HG03575 (cell line): ENCODE data around the gene SPARC.
"Not testable (repeated sequence)": the region's sequence is repeated elsewhere in the genome, so short reads cannot be mapped to it uniquely, and the experiment has no call there.

Experiments used
- ATAC-seq: cut with Tn5 transposase; IDR thresholded peaks from one replicate; pipeline ENCODE4 v1.9.1; 2021; ENCODE audit not compliant: unreplicated experiment, insufficient number of reproducible peaks, low FRiP score; ENCODE audit errors: extremely low read depth

The SPARC gene

GRCh38 chr5:151686674-151687407, at the start of gene SPARC:
TSS of gene SPARC (minus strand) at chr5:151686915. CDS start at chr5:151676188, 10,727 bp downstream.
- no peak for ATAC-seq

GRCh38 chr5:151735646-151736045, 48.9 kb upstream of the SPARC start:
- no peak for ATAC-seq

GRCh38 chr5:151734064-151734408, 47.3 kb upstream of the SPARC start:
- ATAC-seq = no peak

- no peak for ATAC-seq
Measured at GRCh38 chr5:151733358-151734063, 46.8 kb upstream of the SPARC start.

GRCh38 chr5:151730381-151730780, 43.7 kb upstream of the SPARC start:
- no peak for ATAC-seq

GRCh38 chr5:151729597-151729996, 42.9 kb upstream of the SPARC start:
- not testable (repeated sequence) for ATAC-seq

GRCh38 chr5:151724360-151724759, 37.6 kb upstream of the SPARC start:
- no peak for ATAC-seq

GRCh38 chr5:151722546-151722945, 35.8 kb upstream of the SPARC start:
- no peak for ATAC-seq

- no peak for ATAC-seq
Measured at GRCh38 chr5:151721812-151722391, 35.2 kb upstream of the SPARC start.

- peak; percentile 70 for ATAC-seq
Measured at GRCh38 chr5:151721087-151721646, 34.5 kb upstream of the SPARC start.

GRCh38 chr5:151720215-151720614, 33.5 kb upstream of the SPARC start:
- no peak for ATAC-seq

- no peak for ATAC-seq
Measured at GRCh38 chr5:151719228-151720000, 32.7 kb upstream of the SPARC start.

- ATAC-seq = no peak
Measured at GRCh38 chr5:151718646-151719045, 31.9 kb upstream of the SPARC start.

- ATAC-seq = no peak
Measured at GRCh38 chr5:151718153-151718552, 31.4 kb upstream of the SPARC start.

- no peak for ATAC-seq
Measured at GRCh38 chr5:151717416-151717815, 30.7 kb upstream of the SPARC start.

GRCh38 chr5:151709109-151709735, 22.5 kb upstream of the SPARC start:
- no peak for ATAC-seq

GRCh38 chr5:151708126-151708525, 21.4 kb upstream of the SPARC start:
- no peak for ATAC-seq

GRCh38 chr5:151707567-151707966, 20.9 kb upstream of the SPARC start:
- no peak for ATAC-seq

GRCh38 chr5:151706906-151707305, 20.2 kb upstream of the SPARC start:
- ATAC-seq = no peak
